ENCODE data around the gene IGF2. TPM values are rescaled to one million over a fixed set of nuclear protein-coding genes. Genes with fewer than 3 reads are reported as not detected.

Gene IGF2
- polyA plus RNA-seq, 1 donor (not counting 4 experiments of a cell fraction or from before 2014, with no cell fraction given), result not detected

DNA sequence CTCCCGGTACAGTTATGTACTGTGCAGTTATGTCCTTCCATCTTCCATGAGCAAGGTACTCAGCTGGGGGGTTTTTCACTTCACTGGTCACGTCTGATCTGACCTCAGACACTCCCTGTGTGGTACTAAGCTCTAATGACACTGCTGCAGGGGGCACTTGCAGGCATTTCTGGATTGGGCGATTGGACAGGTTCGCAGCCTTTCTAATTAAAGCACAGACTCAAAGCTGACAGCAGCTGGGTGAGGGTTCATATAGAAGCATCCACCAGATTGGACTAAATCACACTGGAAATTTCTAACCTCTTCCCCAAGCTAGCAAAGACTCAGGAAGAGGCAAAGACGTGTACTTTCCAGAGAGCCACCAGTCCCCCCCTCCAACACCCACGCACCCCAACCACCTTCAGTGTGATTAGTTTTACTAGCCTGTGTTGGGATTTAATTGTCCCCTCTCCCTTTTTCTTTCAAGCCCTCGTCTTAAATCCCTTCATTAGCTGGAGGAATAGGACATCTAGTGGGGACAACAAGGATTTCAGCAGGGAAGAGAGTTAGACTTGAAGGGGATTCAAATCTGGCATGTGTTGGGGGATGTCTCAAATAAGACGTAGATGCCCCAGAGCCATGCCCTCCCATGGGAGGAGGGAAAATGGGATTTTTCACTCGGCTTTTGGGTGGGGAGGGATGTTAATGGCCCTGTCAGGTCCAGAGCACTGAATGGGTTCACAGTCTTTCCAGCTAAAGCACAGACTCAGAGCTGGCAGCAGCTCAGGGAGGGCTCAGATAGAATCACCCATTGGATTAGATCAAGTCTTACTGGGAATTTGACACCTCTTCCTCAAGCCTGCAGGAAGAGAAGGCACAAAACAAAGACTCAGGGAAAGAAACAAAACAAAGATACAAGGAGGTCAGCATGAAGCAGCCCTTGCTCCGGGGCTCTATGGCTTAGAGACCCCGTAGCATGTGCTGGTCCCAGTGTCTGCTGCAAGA is 11.0 kb upstream of the IGF2 start:
- FAIRE-seq, result no peak

DNA sequence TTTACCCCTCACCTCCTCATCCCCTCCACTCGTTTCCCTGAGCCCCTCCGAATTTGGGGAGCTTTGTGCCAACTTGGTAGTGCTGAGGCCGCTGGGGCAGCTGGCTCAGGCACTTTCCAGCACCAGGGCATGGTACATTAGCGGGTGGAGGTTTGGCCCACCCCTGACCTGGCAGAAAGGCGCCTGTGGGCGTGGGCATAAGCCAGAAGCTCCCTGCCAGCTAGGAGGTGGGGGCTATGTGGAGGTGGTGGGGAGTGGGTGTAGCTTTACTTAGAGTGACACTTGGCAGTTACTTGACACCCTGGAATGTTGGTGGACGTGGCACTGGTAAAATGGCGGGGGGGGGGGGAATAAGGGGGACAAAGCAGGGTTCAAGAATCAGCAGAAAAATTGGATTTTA is 10.3 kb upstream of the IGF2 start:
- H3K9me3 ChIP-seq (ENCODE audit: control insufficient read depth, low read depth, low read length), result no peaks in the 10 kb centered on the region
- no peak overlapping the region for H3K27ac ChIP-seq (ENCODE audit: control insufficient read depth, insufficient read depth, low read length)
- FAIRE-seq (no peak), DNase-seq (ENCODE audit: low read depth, low spot score) (no peak)
- no peak overlapping the region for H3K9ac ChIP-seq (ENCODE audit: control insufficient read depth, extremely low read depth, insufficient read depth, low read length)
- no peaks in the 10 kb centered on the region for H3K36me3 ChIP-seq (ENCODE audit: control insufficient read depth in 2 of 2, extremely low read depth in 1 of 2, insufficient read depth in 2 of 2, low read length in 2 of 2)
- no peaks in the 10 kb centered on the region for H3K79me2 ChIP-seq (ENCODE audit: control insufficient read depth, insufficient read depth, low read length)
- peaks cover 5% of the 10 kb centered on the region for H3K4me1 ChIP-seq (ENCODE audit: control insufficient read depth, extremely low read depth, insufficient read depth, low read length)
- peaks cover 6% of the 10 kb centered on the region for H4K20me1 ChIP-seq (ENCODE audit: control insufficient read depth, extremely low read depth, insufficient read depth, low read length)
- TF ChIP-seq, protein P1, sequence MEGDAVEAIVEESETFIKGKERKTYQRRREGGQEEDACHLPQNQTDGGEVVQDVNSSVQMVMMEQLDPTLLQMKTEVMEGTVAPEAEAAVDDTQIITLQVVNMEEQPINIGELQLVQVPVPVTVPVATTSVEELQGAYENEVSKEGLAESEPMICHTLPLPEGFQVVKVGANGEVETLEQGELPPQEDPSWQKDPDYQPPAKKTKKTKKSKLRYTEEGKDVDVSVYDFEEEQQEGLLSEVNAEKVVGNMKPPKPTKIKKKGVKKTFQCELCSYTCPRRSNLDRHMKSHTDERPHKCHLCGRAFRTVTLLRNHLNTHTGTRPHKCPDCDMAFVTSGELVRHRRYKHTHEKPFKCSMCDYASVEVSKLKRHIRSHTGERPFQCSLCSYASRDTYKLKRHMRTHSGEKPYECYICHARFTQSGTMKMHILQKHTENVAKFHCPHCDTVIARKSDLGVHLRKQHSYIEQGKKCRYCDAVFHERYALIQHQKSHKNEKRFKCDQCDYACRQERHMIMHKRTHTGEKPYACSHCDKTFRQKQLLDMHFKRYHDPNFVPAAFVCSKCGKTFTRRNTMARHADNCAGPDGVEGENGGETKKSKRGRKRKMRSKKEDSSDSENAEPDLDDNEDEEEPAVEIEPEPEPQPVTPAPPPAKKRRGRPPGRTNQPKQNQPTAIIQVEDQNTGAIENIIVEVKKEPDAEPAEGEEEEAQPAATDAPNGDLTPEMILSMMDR (optimal IDR thresholded peaks at IDR 0.05 in 1 of 3, IDR thresholded peaks at IDR 0.05 in 1 of 3, conservative IDR thresholded peaks at IDR 0.05 in 1 of 3; ENCODE audit: extremely low read depth in 1 of 3, insufficient read depth in 2 of 3, low read length in 3 of 3), result no peak
- no peak for TF ChIP-seq EZH2 (IDR thresholded peaks at IDR 0.05; ENCODE audit: low read length)
- H3K27me3 ChIP-seq (ENCODE audit: control insufficient read depth, extremely low read depth, insufficient read depth, low read length), result peaks cover 70% of the 10 kb centered on the region
- dilution Hi-C loops (cut with MboI; ENCODE audit: extremely low pct_ligation_motif_present, low sequenced_read_pairs), result no loop called here
- no peak overlapping the region for H2AFZ ChIP-seq (ENCODE audit: control insufficient read depth, low read length)
- H3K9me1 ChIP-seq (ENCODE audit: control insufficient read depth, extremely low read depth, insufficient read depth, low read length), result no peaks in the 10 kb centered on the region
- H3K4me2 ChIP-seq (ENCODE audit: control insufficient read depth, extremely low read depth, insufficient read depth, low read depth, low read length), result no peak overlapping the region
- H3K4me3 ChIP-seq (ENCODE audit: control insufficient read depth in 2 of 3, extremely low read depth in 1 of 3, insufficient read depth in 2 of 3, low read depth in 1 of 3, low read length in 3 of 3), result no peak overlapping the region

More for the DNA sequence above, 11.0 kb upstream of the IGF2 start:
- Histone ChIP-seq H3K27ac (ENCODE audit: control insufficient read depth, insufficient read depth, low read length) (no peak overlapping the region), H3K9me1 (ENCODE audit: control insufficient read depth, extremely low read depth, insufficient read depth, low read length) (no peaks in the 10 kb centered on the region), H2AFZ (ENCODE audit: control insufficient read depth, low read length) (no peak overlapping the region), H3K4me2 (ENCODE audit: control insufficient read depth, extremely low read depth, insufficient read depth, low read depth, low read length) (no peak overlapping the region), H3K27me3 (ENCODE audit: control insufficient read depth, extremely low read depth, insufficient read depth, low read length) (peaks cover 64% of the 10 kb centered on the region), H4K20me1 (ENCODE audit: control insufficient read depth, extremely low read depth, insufficient read depth, low read length) (peaks cover 5% of the 10 kb centered on the region), H3K36me3 (ENCODE audit: control insufficient read depth in 2 of 2, extremely low read depth in 1 of 2, insufficient read depth in 2 of 2, low read length in 2 of 2) (no peaks in the 10 kb centered on the region), H3K4me3 (ENCODE audit: control insufficient read depth in 2 of 3, extremely low read depth in 1 of 3, insufficient read depth in 2 of 3, low read depth in 1 of 3, low read length in 3 of 3) (no peak overlapping the region), H3K9me3 (ENCODE audit: control insufficient read depth, low read depth, low read length) (no peaks in the 10 kb centered on the region), H3K4me1 (ENCODE audit: control insufficient read depth, extremely low read depth, insufficient read depth, low read length) (peaks cover 5% of the 10 kb centered on the region), H3K79me2 (ENCODE audit: control insufficient read depth, insufficient read depth, low read length) (no peaks in the 10 kb centered on the region), H3K9ac (ENCODE audit: control insufficient read depth, extremely low read depth, insufficient read depth, low read length) (no peak overlapping the region)
- DNase-seq (ENCODE audit: low read depth, low spot score), result no peak
- TF ChIP-seq, protein P1 (optimal IDR thresholded peaks at IDR 0.05 in 1 of 3, IDR thresholded peaks at IDR 0.05 in 1 of 3, conservative IDR thresholded peaks at IDR 0.05 in 1 of 3; ENCODE audit: extremely low read depth in 1 of 3, insufficient read depth in 2 of 3, low read length in 3 of 3), result peak; percentile 36 to 63 (median 53)
- peak; percentile 45 for TF ChIP-seq EZH2 (IDR thresholded peaks at IDR 0.05; ENCODE audit: low read length)
- dilution Hi-C loops (cut with MboI; ENCODE audit: extremely low pct_ligation_motif_present, low sequenced_read_pairs), result no loop called here
